Jurkat, Clone E6-1 (cell line): ENCODE measurements around the gene UTP25.

Source experiments
- DNase-seq: peaks from one replicate; pipeline ENCODE4 v3.0.0-alpha.2; 2011; ENCODE audit warnings: low read depth, low spot score
- H3K4me3 ChIP-seq: 2 replicates; pipeline ENCODE4 v1.5.1; 2011; ENCODE audit warnings: mild to moderate bottlenecking, low read length, control low read depth, moderate library complexity

Gene UTP25

DNA sequence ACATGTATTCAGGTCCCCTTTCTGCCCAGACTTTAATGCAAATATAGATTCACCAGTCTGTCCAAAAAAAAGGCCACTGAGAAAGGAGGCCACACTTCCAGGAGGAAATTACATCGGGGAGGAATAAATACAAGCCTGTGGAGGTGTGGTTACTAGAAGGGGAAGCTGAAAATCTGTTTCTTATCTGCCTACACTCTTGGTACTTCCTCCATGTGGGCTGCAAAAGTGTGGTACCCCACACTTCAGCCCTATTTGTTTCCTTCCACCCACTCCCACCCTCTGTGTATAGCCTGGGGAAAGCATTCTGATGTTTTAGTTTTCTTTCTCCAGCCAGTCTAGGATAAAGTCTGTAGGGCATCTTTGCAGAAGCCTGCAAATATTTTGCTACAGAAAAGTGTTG is 38.4 kb downstream of the UTP25 start:
- H3K4me3 ChIP-seq = no peak overlapping the region
- no peak for DNase-seq

DNA sequence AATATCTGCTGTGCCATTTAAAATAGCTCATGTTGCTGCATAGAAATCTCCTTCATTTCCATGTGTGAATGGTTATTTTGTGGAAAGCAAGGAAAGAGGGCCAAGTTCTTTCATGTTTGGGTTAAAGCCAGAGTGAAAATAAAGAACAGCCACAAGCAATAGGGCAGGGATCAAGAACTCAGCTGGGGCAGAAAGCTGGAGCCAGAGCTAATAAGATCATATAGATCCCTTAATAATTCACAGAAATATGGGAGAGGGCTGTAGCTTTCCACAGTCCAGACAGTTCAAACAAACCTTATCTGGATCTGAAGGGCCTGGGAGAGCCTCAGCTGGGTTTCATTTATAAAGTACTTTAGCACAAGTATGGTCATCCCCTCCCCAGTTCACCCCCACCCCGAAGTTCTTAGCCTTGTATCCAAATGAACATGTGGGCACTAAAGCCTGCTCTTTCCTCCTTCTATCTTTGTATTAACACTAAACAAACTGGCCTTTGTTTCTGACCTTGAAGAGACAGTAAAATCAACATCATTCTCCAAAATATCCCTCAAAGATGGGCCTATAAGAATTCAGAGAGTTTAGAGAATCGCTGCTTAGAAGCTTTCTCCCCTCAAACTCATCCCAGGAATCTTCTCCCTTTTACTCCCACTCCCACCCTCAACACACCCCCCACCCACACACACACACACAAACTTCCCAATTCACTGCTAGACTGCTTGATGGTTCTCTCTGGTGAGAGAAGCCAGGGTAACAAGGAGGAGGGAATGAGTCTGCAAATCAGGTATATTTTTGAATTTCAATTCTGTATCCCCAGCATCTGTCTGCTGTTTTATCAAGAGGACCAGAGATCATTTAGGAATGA is 41.7 kb downstream of the UTP25 start:
- no peak overlapping the region for H3K4me3 ChIP-seq
- DNase-seq = no peak

DNA sequence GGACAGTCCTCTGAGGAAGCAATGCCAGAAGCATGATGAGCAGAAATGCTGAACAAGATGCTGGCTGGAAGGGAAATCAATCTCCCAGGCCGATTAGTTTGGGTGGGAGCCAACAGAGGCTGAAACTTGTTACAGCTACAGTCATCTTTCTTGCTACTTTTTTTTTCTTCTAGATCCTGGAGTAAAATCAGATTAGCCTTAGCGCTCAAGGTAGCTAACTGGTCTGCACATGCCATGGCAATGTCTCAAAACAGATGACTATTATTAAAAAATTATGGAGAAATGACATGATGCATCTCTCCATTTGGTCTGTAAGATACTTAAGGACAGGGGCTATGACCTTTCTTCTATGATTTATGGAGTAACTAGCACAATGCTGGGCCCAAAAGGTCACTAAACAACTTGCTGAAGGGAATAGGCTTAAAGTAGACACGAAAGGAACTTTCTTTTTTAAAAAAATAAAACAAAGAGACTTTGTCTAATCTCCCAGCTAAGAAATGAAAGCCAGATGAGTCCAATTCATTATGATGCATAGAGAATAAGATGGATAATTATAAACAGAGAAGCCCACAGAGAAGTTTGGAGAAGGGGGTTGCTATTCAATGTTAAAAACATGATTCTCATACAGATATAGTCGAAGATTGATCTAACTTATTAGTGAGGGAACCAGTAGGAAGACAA is 42.5 kb downstream of the UTP25 start:
- no peak for DNase-seq
- H3K4me3 ChIP-seq = no peak overlapping the region

DNA sequence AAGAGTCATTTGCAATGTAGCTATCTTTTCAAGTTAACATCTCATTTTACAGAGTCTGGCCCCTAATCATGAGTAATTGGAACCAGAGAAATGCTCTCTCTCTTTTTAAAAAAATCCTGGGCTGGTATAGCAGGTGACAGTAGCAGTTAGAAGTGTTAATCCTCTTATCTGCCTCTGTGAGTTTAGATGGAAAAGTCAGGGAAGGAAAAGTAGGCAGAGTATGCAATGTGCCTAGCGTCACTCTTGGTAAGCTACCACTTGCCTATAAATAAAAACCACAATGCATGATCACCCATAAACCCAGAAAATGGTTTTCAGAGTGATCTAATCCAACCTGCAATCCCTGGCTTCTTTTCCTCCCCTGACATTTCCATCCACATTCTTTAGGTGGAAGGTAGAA is 43.2 kb downstream of the UTP25 start:
- H3K4me3 ChIP-seq = no peak overlapping the region
- DNase-seq = no peak

DNA sequence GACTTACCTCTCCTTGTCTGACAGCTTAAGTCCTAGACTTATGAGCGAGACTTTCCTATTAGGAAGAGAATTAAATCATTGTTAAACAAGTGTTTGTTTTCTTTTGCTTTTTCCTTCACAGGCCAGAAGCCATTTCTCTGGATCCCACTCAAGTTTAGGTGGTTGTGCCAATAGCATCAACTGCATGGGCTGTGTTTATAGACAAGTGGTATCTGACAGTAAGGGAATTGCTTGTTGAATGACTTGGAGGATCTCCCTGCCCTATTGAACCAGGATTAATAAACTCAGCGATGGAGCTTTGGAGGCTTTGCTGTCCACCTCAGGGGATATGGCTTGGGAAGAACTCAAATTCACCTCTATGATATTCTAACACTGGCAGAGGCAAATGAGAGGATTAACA is 43.7 kb downstream of the UTP25 start:
- no peak overlapping the region for H3K4me3 ChIP-seq
- no peak for DNase-seq

DNA sequence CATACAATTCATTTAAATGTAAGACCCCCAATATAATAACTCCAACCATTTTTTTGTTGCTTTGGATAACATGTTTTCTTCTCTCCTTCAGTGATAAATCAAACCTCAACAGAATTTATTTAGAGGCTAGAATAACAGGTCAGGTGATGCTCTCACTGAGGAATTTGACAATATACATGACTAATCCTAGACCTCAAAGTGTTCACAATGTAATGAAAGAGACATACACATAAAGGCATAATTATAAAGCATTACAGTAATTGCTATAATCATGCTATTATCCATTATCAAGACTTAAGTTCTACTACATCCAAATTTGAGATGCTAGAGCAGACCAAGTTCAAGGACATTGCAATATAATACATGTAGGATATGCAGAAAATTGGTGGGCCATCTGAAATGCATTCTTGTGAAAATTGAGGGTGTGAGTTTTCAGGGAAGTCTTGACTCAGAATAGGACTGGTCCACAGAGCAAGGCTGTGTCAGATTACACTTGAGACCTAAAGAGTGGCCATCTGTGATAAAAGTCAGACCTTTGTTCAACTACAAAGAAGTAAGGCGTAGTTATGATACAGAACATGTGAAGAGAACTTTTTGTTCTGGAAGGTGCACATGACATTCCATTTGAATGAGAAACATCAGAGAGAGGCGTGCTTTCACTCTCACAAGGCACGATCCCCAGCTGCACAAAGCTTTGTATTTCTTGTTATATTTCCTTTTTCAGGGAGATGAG is 45.5 kb downstream of the UTP25 start:
- DNase-seq = no peak
- no peak overlapping the region for H3K4me3 ChIP-seq

DNA sequence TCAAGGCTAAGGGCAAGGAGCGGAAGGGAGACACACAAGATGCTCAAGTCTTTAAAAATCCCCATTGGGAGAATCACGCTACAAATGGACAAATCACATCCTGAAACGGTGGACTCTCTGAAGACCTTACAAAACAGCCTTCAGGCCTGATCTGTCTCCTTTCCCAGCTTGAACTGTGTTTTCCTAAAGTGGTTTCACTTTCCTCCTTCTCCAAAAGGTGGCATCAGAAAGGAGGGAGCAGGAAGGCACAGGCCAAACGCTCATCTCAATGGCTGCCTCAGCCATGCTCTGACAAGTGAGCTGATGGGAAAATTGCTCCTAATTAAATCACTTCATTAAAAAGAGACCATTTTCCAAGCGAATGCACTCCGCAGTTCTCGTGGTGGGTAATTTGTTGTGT is 47.7 kb downstream of the UTP25 start:
- DNase-seq = no peak
- no peak overlapping the region for H3K4me3 ChIP-seq

DNA sequence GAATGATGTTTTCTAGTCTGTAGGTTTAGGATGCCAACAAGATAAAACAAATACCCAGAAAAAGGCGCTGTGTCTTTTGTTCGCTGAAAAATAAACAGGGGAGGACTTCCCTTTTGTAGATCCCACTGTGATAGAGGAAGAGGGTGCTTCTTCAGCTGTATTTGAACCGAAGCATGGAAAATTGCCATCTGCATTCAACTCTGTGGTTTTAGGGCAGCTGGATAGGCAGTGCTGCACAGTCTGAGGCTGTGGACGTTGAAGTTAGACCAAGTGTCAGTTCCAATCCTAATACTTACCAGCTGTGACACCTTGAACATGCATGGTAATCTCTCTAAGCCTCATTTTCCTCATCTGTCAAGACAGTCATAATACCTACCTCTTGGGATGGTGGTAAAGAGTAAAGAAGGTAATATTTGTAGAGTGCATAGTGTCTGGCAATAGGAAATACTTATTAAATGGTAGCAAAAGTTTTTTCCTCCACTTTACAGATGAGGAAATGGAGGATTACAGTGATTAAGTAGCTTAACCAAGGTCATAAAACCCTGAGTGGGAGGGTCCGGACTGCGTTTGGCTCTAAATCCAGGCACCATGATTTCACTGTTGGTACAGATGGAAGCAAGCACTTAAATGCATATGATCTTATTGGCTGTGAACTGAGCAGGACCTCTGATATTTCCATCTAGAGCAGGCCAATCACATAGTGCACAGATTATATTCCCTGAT is 48.5 kb downstream of the UTP25 start:
- no peak for DNase-seq
- no peak overlapping the region for H3K4me3 ChIP-seq

DNA sequence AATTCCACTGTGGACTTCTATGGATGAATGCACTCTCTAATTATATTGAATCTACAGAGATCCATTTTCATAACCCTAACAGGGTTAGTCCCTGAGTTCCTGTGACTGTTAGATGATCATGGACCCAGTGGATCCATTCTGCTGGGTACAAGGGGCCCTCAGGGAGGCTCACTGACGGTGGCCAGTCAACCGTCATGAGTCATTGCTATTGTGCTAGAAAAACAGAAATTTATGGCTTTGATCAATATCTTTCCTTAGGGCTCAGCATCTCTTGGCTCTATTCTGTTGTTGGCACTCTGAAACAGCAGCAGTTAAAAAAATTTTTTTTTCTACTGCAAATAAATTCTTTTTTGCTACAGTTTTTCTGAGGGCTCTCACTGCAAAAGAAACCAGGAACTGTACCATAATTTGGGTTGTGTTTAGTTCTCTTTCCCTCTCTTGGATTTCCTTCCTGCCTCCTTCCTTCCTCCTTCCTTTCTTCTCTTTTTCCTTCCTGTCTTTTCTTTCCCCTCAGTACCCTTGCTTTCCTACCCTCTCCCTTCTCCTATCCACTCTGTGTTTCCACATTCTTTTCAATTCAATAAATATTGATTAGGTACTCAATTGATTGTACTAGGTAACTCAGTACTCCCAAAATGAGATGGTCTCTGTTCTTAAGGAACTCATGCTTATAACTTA is 49.5 kb downstream of the UTP25 start:
- no peak for DNase-seq
- no peak overlapping the region for H3K4me3 ChIP-seq

DNA sequence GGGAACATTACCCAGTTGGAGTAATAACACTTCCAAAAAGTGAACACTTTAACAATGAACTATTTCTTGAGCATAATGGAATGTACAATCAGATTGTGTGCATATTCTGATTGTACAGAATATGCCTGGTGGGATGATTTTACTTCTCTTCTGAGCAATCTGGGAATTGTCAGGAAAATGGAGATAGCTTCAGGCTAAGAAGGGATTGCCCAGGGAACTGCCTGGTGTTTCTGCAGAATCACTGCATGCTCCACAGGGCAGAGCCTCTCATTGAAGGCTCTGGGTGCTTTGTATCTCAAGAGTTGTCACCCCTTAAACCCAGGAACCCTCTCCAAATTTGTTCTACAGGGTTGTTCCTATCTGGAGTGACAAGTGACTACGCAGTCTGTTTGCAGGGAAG is 51.2 kb downstream of the UTP25 start:
- DNase-seq = no peak
- no peak overlapping the region for H3K4me3 ChIP-seq

DNA sequence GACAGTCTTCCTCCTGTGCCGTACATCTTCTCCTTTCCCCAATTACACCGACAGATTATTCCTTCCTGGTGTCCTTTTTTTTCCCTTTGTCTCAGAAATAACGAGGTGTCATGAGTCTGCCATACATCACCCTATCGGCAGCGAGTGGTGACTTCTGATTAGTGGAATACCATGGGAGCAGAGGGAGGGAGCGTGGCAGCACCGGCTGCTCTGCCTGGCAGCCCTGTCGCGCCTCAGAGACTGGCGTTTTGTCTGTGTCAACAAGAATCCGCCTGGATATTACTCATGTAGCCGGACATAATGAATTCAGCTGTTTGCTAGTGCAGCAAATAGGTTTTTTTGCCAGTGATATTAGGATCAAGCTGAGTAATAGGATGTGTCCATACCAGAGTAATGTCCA is 51.8 kb downstream of the UTP25 start:
- DNase-seq = no peak
- no peak overlapping the region for H3K4me3 ChIP-seq

DNA sequence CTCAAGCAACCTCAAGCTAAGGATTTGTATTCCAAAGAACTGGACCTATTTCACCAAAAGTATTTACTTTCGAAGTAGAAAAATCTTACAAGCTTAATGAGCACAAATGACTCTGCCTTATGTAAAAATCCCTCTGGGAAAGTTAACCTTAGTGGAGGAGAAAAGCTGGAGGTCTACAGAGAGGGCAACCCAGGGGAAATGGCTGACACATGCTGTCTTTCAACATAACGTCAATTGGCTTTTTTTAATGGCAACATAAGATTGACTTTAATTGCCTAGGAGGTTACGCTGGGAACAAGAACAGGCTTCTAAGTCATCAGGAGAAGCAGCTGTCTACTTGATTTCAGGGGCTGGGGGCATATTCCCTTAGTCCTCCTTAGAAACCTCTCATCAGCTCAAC is 52.3 kb downstream of the UTP25 start:
- DNase-seq = no peak
- no peak overlapping the region for H3K4me3 ChIP-seq

DNA sequence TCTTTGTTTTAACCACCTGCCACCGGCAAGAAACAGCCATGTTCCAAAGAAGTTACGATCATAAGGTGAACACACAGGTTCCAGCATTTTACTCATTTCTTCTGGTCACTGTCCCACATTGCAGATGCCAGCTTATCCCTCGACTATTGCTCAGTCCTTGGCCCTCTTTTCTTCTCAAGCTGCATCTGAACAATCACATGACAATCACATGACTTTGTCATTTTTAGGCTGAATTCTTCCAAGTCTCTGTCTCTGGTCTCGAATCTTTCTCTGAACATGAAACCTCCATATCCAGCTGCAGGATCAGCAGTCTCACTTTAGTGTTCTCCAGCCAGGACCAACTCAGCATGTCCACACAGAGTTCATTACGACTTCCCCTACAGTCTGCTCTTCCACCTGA is 53.8 kb downstream of the UTP25 start:
- no peak for DNase-seq
- no peak overlapping the region for H3K4me3 ChIP-seq

DNA sequence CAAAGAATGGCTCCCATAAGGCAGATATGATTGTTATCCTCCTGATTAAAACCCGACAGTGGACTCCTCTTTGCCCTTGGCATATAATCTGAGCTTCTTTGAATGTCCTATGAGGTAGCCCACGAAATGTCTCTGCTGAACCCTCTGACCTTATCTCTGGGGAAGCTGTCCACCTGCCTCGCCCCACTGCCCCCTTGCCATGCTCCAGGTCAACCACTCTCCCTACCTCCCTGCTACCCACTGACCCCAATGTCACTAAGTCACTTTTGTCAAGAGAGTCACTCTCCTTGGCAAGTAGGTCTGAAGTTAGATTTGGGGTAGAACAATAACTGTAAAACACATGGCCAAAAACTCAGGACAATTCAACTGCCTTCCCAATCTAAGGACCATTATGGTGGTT is 54.5 kb downstream of the UTP25 start:
- no peak overlapping the region for H3K4me3 ChIP-seq
- DNase-seq = no peak

DNA sequence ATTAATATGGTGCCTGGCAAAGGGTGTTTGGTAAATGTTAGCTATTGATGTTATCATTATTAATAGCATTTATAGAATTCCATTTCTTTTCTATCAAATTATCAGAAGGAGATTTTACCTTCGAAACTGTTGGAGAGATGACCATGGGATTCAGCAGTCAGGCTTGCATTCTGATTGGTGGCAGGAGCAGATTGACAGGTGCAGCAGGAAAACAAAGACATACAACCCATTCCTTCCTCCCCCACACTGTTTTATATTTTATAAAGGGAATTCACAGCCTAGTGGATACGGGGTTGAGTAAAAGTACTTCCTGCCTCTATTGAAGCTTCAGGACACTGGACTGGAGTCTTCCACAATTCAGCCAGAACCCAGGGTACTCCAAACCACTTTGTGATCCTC is 55.2 kb downstream of the UTP25 start:
- H3K4me3 ChIP-seq = no peak overlapping the region
- DNase-seq = no peak

DNA sequence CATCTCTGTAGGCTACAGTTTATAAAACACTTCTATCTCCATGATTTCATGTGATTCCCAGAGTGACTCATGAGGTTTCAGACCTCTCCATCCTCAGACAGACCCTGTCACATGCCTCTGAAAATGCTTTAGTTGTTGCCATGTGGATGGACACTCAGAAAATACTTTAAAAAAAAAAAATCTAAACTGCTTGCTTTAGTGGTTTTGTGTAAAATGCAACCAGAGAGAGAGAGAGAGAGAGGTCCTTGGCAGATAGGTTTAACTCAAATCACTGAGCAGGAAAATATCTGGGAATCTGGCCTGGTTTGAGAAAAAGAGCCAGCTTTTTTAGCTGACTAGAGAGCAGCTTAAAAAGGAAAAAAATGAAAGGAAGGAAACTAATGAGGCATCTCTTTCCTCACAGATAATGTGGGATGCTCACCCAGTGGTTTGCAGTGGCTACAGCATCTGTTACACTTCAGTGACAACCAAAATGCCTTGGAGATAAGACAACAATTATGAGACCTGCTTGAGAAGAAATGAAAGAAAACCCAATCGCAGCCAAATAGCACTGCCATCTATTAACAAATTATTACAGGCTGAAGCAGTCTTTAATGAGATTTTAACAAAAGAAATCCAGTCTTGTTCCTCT is 55.7 kb downstream of the UTP25 start:
- DNase-seq = no peak
- H3K4me3 ChIP-seq = no peak overlapping the region

DNA sequence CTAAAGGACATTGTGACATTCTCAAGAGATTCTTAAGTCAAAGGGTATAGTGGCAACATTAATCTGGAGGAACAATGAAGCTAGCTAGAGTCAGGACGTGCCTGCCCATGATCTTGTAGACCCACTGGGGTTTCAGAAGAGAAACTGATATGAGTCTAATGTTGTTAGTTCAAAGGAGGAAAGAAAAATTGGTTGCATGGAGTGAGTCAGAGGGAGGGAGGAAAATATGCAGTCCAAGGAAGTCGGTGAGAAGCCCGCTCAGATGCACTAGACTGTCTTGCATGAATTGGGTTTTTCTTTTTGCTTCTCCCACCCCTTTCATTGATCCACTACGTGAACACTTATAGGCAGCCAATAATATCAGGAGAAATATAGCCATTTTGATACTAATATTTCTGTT is 56.5 kb downstream of the UTP25 start:
- no peak for DNase-seq
- H3K4me3 ChIP-seq = no peak overlapping the region

DNA sequence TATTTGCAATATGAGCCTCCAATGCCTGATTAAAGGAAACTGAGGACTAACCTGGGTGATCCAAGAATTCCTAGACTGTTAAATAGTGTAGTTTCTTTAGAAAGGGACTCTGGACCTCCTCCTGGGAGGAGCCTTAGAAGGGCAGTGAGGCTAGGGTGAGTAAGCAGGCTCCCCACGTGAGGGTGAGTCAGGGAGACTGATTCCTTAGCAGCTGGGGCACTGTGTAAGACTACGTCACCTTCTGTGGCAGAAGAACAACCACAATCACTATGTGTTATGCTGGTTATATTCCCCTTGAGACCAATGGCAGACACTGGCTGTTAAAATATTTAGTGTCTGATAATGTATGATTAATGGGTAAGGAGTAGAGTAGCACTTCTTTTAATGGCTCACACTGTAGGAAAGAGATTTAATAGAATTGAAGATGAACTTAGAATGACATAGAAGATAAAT is 56.9 kb downstream of the UTP25 start:
- DNase-seq = no peak

More for the DNA sequence above, 56.9 kb downstream of the UTP25 start:
- no peak overlapping the region for H3K4me3 ChIP-seq
